DND-41 (cell line): ENCODE results near the gene ATP8A2.

Source experiments
- CTCF ChIP-seq: IDR thresholded peaks from 2 replicates; pipeline ENCODE4 v1.5.1; 2012; ENCODE audit warnings: borderline replicate concordance, low read length, moderate library complexity, mild to moderate bottlenecking; ENCODE audit not compliant: poor library complexity, severe bottlenecking; ENCODE audit errors: extremely low read depth
- EZH2 ChIP-seq: IDR thresholded peaks from 3 replicates; pipeline ENCODE4 v1.6.1; 2012; ENCODE audit warnings: borderline replicate concordance, low read depth, mild to moderate bottlenecking, moderate library complexity, low read length, inconsistent platforms; ENCODE audit not compliant: severe bottlenecking

GRCh38 chr13:25990801-25991200 lies 619.0 kb downstream of the ATP8A2 start:
- TF ChIP-seq EZH2 (no peak), CTCF (no peak)
